HG03108 (cell line): ENCODE data around the gene ABCF3.

Source experiments
- ATAC-seq: cut with Tn5 transposase; IDR thresholded peaks from one replicate; pipeline ENCODE4 v1.9.1; 2021; ENCODE audit warnings: moderate library complexity; ENCODE audit not compliant: unreplicated experiment

The ABCF3 gene

DNA sequence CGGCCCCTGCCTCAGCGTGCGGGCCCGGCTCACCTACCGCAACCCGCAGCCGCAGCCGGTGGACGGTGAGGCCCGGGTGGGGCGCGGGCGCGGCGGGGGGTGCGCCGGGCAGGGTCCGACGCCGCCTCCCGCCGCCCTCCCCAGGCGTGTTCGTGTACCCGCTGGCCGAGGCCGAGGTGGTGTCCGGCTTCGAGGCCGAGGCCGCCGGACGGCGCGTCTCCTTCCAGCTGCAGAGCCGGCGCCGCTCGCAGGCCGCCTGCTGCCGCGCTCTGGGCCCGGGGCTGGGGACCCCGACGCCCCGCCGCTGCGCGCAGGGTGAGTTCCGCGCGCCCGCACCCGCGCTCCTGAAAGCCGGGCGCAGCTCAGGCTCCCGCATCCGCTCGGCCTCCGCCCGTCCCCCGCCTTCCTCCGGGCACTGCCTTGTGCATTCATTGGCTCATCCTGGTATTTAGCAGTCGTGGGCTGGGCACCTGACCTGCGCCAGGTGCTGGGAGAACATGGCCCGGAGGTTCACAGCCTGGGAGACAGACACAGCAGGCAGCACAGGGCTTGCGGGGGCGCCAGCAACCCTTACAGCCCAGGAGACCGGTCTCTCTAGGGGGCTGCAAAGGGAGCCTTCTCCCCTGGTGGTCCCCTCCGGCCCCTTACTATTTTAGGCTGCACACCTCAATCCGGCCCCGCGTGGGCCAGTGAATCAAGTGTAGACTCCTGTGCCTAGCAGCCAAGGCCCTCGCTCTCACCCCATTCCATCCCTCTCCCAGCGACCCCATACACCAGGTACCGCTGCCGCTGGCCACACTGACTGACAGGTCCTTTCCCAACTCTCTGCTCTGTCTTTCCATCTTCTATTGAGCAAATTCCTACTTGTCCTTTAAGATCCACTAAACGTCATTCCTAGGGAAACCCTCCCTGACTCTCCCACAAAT is 44.9 kb downstream of the ABCF3 start:
- no peak for ATAC-seq

DNA sequence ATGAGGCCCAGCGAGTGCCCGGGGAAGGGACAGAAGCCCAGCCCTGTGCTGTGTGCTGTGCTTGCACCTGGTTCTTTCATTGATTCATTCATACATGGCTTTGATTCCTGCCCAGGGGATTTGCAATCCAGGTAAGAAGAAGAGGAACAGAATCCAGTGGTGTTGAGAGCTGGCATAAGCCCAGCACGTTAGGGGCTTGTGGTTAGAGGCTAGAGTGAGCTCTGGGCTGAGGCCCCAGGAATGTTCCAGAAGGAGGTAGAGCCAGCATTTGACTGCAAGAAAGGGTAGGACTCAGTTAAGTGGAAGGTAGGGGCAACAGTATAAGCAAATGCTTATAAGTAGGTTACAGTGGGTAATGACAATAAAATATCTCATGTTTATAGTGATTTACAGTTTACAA is 45.7 kb downstream of the ABCF3 start:
- ATAC-seq: no peak

DNA sequence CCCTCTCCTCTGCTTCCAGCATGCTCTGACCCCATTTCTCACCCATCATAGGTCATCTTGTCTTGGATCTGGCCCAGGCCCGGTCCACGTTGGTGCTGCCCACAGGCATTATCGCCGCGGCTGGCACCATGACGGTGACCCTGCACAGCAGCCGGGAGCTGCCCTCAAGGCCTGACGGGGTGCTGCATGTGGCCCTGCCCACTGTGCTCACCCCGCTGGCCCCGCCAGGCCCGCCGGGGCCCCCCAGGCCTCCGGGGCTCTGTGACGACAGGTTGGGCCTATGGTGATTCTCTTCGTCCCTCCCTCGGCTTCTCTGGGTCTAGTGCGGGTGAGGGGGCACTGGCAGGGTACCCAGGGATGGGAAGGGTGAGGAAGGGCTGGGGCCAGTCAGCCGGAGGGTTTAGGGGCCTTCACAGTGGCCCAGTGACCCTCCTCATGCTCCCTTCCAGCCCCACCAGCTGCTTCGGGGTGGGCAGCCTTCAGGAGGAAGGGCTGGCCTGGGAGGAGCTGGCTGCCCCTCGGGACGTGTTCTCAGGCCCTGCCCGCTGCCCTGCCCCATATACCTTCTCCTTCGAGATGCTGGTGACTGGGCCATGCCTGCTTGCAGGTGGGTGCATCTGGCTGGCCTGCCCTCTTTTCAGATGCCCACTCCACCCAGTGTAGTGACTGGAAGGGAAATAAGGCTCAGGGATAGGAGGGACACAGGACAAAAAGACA is 47.3 kb downstream of the ABCF3 start:
- no peak for ATAC-seq

DNA sequence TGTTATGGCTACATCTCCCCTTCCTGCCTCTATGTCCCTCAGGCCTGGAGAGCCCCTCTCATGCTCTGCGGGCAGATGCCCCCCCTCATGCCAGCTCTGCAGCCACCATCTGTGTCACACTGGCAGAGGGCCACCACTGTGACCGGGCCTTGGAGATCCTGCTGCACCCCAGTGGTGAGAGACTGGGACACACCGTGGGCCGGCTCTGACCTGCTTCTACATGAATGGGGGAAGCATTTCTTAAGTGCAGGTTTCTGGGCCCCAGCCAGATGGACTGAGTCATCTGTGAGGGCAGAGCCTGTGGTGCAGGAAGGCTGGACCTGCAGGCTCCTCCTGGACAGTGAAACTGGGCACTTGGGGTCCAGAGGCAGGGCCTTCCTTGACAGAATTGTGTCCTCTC is 48.2 kb downstream of the ABCF3 start:
- ATAC-seq: no peak

DNA sequence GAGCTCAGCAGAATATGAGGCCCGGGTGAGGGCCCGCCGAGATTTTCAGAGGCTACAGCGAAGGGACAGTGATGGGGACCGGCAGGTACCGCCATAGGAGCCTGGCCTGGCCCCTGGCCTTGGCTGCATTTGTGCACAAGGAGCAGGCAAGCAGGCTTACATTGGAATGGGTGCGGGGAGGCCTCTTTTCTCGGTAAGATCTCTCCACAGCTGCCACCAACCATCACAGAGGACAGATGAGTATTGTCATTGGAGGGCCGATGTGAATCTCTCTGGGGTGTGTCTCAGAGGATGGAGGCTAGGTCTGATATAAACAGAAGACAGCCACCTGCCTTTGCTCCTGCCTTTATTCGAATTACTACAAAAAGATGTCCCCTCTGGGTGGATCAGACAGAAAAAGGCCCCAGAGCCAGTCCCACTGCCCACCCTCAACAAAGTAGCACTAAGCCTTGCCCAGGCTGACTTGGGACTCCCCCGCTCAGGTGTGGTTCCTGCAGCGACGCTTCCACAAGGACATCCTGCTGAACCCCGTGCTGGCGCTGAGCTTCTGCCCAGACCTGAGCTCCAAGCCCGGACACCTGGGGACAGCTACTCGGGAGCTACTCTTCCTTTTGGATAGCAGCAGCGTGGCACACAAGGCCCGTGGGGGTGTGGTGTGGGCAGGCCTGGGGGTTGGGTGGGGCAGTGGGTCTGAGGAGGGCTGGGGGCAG is 48.8 kb downstream of the ABCF3 start:
- no peak for ATAC-seq

DNA sequence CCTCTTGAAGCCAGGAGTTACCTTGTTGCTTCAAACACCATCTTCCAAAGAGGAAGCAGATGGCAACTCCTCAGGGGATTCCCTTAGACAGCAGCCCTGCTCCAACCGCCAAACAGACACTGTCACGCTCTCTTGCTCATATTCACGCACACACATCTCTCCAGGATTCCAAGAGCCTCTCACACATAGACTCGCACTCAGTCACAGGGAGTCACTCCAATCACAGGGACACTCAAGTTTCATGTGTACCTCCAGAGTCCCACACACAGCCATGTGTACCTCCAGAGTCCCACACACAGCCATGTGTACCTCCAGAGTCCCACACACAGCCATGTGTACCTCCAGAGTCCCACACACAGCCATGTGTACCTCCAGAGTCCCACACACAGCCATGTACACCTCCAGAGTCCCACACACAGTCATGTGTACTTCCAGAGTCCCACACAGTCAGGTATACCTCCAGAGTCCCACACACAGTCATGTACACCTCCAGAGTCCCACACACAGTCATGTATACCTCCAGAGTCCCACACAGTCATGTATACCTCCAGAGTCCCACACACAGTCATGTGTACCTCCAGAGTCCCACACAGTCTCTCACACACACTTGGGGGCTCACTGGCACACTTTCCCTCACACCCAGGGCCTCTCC is 49.5 kb downstream of the ABCF3 start:
- no peak for ATAC-seq

DNA sequence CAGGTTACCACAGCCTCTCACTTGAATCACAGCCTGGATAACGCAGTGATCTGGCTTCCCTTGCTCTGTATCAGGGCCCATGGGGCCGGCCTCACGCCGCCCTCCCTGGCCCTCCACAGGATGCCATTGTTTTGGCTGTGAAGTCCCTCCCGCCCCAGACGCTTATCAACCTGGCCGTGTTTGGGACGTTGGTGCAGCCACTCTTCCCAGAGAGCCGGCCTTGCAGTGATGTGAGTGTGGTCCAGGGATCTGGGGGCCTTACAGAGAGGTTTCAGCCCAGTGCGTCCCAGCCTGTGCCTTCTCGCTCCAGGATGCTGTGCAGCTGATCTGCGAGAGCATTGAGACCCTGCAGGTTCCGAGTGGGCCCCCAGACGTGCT is 50.0 kb downstream of the ABCF3 start:
- no peak for ATAC-seq

DNA sequence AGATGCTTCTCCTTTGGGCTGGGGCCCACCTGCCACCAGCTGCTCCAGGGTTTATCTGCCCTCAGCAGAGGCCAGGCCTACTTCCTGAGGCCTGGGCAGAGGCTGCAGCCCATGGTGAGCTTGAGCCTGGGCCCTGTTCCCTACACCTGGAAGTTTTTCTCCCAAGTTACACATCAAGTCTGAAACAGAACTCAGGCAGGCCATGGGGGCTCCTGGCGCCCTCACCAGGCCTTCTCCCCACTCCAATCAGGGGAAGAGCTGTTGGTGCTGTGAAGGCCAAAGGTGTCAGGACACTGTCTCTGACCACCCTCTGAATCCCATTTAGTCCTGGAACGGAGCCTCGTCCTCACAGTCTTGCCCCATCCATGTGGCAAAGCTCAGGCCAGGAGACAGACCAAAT is 50.6 kb downstream of the ABCF3 start:
- no peak for ATAC-seq

DNA sequence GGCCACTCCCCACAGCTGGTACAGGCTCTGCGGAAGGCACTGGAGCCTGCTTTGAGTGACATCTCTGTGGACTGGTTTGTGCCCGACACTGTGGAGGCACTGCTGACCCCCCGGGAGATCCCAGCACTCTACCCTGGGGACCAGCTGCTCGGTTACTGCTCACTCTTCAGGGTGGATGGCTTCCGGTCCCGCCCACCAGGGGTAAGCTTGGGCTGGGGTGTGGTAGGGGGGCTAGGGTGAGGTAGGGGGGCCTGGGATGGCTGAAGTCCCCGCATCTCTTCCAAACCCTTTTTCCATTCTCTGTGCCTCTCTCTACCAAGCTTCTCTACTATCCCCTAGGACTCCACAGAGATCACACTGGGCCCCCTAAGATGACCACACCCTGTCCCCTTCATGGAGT is 51.2 kb downstream of the ABCF3 start:
- no peak for ATAC-seq

DNA sequence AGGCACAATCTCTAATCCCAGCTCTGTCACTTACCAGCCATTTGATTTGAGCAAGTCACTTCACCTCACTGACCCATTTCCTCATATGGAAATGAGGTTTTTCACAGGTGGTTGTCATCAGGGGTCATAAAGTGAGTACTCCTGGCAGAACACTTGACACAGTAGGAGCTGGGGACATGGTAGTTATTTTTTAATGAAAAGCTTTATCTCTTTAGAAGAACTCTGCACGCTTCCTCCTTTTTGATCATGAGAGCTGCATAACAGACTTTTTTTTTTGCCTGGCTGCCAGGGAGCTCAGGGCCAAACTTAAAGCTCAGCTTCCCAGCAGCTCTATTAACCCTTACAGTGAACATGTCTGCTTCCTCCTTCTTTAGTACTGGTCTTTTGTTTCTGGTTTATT is 51.8 kb downstream of the ABCF3 start:
- no peak for ATAC-seq

DNA sequence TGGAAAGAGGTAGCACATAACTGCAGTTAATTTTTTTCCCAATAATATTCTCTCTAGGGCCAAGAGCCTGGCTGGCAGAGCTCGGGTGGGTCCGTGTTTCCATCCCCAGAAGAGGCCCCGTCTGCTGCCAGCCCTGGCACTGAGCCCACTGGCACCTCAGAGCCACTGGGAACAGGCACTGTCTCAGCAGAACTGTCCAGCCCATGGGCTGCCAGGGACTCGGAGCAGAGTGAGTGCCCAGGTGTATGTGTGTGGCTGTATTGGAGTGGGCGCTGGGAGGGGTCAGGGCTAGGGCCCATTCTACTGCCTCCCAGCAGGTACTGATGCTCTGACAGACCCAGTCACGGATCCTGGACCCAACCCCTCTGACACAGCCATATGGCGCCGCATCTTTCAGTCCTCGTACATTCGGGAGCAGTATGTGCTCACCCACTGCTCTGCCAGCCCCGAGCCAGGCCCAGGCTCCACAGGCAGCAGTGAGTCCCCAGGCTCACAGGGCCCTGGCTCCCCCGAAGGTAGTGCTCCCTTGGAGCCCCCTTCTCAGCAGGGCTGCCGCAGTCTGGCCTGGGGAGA is 52.3 kb downstream of the ABCF3 start:
- no peak for ATAC-seq

DNA sequence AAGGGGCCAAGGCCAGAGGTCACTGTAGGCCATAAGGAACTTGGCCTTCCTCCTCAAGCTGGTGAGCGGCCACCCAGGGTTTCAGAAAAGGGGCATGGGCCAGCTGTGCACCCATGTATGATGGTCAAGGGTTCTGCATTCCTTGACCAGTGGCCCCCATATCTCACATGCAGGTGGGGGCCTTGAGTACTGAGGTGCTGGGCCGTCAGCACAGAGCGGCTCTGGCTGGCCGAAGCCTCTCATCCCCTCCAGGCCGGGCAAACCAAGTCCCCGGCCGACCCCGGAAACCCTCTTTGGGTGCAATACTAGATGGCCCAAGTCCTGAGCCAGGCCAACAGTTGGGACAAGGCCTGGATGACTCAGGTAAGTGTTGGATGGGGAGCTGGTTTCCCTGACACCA is 53.2 kb downstream of the ABCF3 start:
- ATAC-seq: no peak

DNA sequence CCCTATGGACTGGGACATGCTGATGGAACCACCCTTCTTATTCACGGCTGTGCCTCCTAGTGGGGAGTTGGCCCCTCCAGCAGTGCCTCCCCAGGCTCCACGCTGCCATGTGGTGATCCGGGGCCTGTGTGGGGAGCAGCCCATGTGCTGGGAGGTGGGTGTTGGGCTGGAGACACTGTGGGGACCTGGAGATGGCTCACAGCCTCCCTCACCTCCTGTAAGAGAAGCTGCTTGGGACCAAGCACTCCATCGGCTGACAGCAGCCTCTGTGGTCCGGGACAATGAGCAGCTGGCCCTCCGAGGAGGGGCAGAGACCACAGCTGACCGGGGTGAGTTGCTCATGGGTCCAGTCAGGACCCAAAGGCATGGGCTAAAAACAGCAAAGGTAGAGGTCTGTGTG is 53.7 kb downstream of the ABCF3 start:
- no peak for ATAC-seq

DNA sequence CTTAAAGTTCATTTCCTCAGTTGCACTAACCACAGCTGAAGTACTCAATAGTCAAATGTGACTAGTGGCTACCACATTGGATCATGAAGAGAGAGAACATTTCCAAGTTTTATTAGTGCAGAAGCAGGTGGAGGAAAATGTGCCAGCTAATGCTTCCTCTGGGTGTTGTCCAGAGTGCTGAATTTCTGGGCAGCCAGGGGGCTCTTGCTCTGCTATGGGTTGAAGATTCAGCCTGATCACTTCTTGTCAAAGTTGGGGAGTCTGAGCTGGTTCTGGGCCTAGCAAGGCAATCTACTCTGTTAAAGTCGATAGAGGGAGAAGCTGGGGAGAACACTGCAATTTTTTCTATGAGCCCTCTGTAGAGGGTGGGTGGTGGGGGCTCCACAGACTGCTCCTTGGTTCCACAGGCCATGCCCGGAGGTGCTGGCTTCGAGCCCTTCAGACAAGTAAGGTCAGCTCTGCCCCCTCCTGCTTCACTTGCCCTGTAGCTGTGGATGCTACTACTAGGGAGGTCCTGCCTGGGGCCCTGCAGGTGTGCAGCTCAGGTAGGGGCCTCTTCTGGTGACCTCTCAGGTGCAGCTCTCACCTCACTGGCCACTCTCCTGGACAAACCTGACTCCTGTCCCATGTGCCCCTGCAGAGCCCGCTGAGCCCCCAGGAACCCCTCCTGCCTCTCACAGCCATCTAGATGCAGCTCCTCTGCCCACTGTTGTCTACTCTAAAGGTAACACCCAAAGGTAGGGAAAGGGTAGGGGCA is 54.6 kb downstream of the ABCF3 start:
- ATAC-seq: no peak

DNA sequence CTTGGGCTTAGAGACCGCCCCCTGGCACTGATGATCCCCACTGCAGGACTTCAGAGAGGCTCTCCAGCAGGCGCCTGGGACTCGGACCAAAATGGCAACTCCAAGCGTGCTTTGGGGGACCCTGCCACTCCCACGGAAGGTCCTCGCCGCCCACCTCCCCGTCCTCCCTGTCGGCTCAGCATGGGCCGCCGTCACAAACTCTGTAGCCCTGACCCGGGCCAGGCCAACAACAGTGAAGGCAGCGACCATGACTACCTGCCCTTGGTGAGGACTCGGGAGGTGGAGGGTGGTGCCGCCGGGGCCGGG is 55.1 kb downstream of the ABCF3 start:
- no peak for ATAC-seq

DNA sequence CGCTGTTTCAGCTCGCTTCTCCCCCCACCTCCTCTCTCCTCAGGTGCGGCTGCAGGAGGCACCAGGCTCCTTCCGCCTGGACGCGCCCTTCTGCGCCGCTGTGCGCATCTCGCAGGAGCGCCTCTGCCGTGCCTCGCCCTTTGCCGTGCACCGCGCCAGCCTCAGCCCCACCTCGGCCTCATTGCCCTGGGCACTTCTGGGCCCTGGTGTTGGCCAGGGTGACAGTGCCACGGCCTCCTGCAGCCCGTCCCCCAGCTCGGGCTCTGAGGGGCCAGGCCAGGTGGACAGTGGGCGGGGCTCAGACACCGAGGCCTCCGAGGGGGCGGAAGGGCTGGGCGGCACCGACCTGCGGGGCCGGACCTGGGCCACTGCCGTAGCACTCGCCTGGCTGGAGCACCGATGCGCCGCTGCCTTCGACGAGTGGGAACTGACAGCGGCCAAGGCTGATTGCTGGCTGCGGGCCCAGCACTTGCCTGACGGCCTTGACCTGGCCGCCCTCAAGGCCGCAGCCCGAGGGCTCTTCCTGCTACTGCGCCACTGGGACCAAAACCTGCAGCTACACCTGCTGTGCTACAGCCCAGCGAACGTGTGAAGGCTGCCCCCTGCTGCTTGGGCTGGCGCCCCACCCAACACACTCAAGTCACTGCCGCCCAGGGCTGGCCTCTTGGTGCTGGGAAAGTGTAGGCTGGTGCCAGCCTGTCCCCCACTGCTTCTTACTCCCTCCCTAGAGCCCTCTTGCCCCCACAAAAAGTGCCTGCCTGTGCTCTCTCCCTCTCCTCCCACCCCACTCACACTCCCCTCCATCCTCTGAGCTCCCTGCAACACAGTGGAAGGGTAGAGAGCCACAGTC is 55.7 kb downstream of the ABCF3 start:
- ATAC-seq: no peak

DNA sequence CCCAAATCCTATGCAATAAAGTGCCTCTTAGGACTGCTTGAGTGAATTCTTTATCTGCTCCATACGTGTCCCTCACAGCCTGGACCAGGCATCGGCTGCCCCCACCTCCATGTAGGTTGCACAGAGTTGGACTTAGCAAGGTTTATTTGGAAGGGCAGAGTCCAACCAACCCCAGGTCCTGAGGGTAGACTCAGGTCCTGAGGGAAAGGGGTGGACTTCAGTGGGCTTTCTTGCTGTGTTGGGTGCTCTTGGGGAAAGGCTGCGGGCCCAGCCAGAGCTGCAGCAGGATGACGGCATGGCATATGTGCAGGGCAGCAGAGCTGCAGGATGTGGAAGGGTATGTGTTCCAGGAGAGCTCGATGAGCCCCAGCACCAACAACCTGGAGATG is 56.3 kb downstream of the ABCF3 start:
- no peak for ATAC-seq
